Measurements from ENCODE around the gene PPHLN1.

GRCh38 chr12:42285431-42285830 is 40.5 kb upstream of the PPHLN1 start:
- TF ChIP-seq, protein P1, sequence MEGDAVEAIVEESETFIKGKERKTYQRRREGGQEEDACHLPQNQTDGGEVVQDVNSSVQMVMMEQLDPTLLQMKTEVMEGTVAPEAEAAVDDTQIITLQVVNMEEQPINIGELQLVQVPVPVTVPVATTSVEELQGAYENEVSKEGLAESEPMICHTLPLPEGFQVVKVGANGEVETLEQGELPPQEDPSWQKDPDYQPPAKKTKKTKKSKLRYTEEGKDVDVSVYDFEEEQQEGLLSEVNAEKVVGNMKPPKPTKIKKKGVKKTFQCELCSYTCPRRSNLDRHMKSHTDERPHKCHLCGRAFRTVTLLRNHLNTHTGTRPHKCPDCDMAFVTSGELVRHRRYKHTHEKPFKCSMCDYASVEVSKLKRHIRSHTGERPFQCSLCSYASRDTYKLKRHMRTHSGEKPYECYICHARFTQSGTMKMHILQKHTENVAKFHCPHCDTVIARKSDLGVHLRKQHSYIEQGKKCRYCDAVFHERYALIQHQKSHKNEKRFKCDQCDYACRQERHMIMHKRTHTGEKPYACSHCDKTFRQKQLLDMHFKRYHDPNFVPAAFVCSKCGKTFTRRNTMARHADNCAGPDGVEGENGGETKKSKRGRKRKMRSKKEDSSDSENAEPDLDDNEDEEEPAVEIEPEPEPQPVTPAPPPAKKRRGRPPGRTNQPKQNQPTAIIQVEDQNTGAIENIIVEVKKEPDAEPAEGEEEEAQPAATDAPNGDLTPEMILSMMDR (IDR thresholded peaks at IDR 0.05): no peak
- no peak for TF ChIP-seq ZFX (IDR thresholded peaks at IDR 0.05; ENCODE audit: borderline replicate concordance)

All from 22Rv1 (cell line).